HL-60/S4 treated with phorbol 12-myristate 13-acetate at 8.2 ng/mL for 4 days and 3 days (cell line): ENCODE data around the gene PHACTR4.
"Not testable (repeated sequence)": the region's sequence is repeated elsewhere in the genome, so short reads cannot be mapped to it uniquely, and the experiment has no call there.

ENCODE experiments used
- in situ Hi-C: fragments of 300-500 bp; cut with MboI; formaldehyde crosslinking; loops from 2 replicates; pipeline ENCODE4 v1.15.0; 2022; ENCODE audit warnings: low sequenced_read_pairs

The PHACTR4 gene

GRCh38 chr1:28482138-28482537, 112.6 kb downstream of the PHACTR4 start:
- in situ Hi-C loops = no loop called here

- in situ Hi-C loops = no loop called here
These were observed 113.2 kb downstream of the PHACTR4 start for GRCh38 chr1:28482702-28483101.

GRCh38 chr1:28494737-28495136, 125.2 kb downstream of the PHACTR4 start:
- in situ Hi-C loops = no loop called here

- in situ Hi-C loops = no loop called here
These were observed 130.0 kb downstream of the PHACTR4 start for GRCh38 chr1:28499553-28499952.

GRCh38 chr1:28501925-28502324, 132.4 kb downstream of the PHACTR4 start:
- in situ Hi-C loops = no loop called here

- in situ Hi-C loops = no loop called here
These were observed 133.6 kb downstream of the PHACTR4 start for GRCh38 chr1:28503117-28503516.

GRCh38 chr1:28505406-28506187, 136.1 kb downstream of the PHACTR4 start, which contains the start of gene RCC1:
Gene RCC1 (plus strand): TSS chr1:28506043. CDS start chr1:28529867, 23,824 bp downstream.
- in situ Hi-C loops = no loop called here

- in situ Hi-C loops = no loop called here
These were observed 137.3 kb downstream of the PHACTR4 start for GRCh38 chr1:28506907-28507246.

- in situ Hi-C loops = no loop called here
These were observed 137.7 kb downstream of the PHACTR4 start for GRCh38 chr1:28507247-28507645.

- in situ Hi-C loops = no loop called here
These were observed 138.3 kb downstream of the PHACTR4 start for GRCh38 chr1:28507646-28508434.

- in situ Hi-C loops = no loop called here
These were observed 138.9 kb downstream of the PHACTR4 start for GRCh38 chr1:28508435-28508754.

GRCh38 chr1:28509705-28510272, 140.2 kb downstream of the PHACTR4 start:
- in situ Hi-C loops = no loop called here

GRCh38 chr1:28510273-28510969, 140.9 kb downstream of the PHACTR4 start:
- in situ Hi-C loops = no loop called here

- in situ Hi-C loops = no loop called here
These were observed 141.5 kb downstream of the PHACTR4 start for GRCh38 chr1:28510970-28511440.

GRCh38 chr1:28512058-28512611, 142.6 kb downstream of the PHACTR4 start:
- in situ Hi-C loops = no loop called here

GRCh38 chr1:28514445-28514933, 144.9 kb downstream of the PHACTR4 start:
- in situ Hi-C loops = not testable (repeated sequence)

GRCh38 chr1:28516518-28516956, 147.0 kb downstream of the PHACTR4 start:
- in situ Hi-C loops = no loop called here

- in situ Hi-C loops = no loop called here
These were observed 148.1 kb downstream of the PHACTR4 start for GRCh38 chr1:28517649-28517999.

- in situ Hi-C loops = no loop called here
These were observed 148.6 kb downstream of the PHACTR4 start for GRCh38 chr1:28518000-28518744.

GRCh38 chr1:28518745-28519341, 149.3 kb downstream of the PHACTR4 start:
- in situ Hi-C loops = no loop called here
